Upper lobe of left lung (tissue), 4 donors: Measurements from ENCODE around the gene GPR180.
"Not testable (repeated sequence)": the region's sequence is repeated elsewhere in the genome, so short reads cannot be mapped to it uniquely, and the experiment has no call there.

Experiments used
- POLR2A ChIP-seq, 4 donors: fragments of 450-650 bp; IDR thresholded peaks; one replicate each; pipeline ENCODE4 v1.5.1; 2016 to 2017; ENCODE audit warnings: antibody characterized with exemption in 4 of 4, mild to moderate bottlenecking in 2 of 4
- POLR2AphosphoS5 ChIP-seq, 2 donors: sonication (generic); formaldehyde crosslinking; IDR thresholded peaks; one replicate each; pipeline ENCODE4 v1.5.1; 2017; ENCODE audit warnings: antibody characterized with exemption in 2 of 2
- TF ChIP-seq, protein P1 (sequence below), 6 experiments: fragments of 450-650 bp in 4 of 6; fragments of 200-600 bp in 2 of 6; sonication (generic) in 2 of 6; IDR thresholded peaks; one replicate each; pipeline ENCODE4 v1.5.1; 2016 to 2019; ENCODE audit warnings: antibody characterized with exemption in 6 of 6

DNA sequence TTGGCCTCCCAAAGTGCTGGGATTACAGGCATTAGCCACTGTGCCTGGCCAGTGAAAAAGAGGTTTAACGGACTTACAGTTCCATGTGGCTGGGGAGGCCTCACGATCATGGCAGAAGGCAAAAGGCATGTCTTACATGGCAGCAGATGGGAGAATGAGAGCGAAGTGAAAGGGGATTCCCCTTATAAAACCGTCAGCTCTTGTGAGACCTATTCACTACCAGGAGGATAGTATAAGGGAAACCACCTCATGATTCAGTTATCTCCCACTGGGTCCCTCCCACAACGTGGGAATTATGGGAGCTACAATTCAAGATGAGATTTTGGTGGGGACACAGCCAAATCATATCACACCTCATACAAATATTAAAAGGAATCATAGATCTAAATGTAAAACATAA lies 34.4 kb downstream of the GPR180 start:
- TF ChIP-seq, protein P1, sequence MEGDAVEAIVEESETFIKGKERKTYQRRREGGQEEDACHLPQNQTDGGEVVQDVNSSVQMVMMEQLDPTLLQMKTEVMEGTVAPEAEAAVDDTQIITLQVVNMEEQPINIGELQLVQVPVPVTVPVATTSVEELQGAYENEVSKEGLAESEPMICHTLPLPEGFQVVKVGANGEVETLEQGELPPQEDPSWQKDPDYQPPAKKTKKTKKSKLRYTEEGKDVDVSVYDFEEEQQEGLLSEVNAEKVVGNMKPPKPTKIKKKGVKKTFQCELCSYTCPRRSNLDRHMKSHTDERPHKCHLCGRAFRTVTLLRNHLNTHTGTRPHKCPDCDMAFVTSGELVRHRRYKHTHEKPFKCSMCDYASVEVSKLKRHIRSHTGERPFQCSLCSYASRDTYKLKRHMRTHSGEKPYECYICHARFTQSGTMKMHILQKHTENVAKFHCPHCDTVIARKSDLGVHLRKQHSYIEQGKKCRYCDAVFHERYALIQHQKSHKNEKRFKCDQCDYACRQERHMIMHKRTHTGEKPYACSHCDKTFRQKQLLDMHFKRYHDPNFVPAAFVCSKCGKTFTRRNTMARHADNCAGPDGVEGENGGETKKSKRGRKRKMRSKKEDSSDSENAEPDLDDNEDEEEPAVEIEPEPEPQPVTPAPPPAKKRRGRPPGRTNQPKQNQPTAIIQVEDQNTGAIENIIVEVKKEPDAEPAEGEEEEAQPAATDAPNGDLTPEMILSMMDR (IDR thresholded peaks at IDR 0.05): not testable (repeated sequence)
- TF ChIP-seq POLR2AphosphoS5, POLR2A (IDR thresholded peaks at IDR 0.05): not testable (repeated sequence)
